Stimulated activated CD4-positive, alpha-beta T cell treated with anti-CD3 and anti-CD28 coated beads, TNF-alpha, amount 100 ng/mL, for 1 hour (primary cell): ENCODE measurements around the gene CEACAM18.
"Not testable (repeated sequence)": the region's sequence is repeated elsewhere in the genome, so short reads cannot be mapped to it uniquely, and the experiment has no call there.

ENCODE experiments used
- DNase-seq, 3 donors: peaks; one replicate each; pipeline ENCODE4 v3.0.0-alpha.2; 2020; ENCODE audit warnings: low read depth in 3 of 3, low spot score in 1 of 3

Gene CEACAM18

GRCh38 chr19:51489113-51489512, 10.8 kb downstream of the CEACAM18 start:
- DNase-seq: no peak

DNA sequence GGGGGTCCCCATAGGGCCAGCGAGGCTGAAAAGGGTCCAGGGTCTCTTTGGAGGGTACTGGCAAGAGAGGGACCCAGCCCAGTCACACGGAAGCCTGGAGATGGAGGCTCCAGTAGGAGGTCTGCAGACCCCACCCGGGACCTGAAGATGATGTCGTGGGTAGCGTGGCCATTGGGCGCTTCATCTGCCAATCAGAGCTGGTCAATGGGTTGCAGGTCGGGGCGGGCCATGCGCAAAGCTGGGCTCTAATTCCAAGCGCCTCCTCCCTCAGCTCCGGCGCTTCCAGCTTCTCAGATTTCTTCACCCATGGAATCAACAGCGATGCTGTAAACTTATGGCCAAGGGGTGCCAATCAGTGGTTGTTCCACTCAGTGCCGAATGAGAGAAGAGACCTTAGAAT, 12.3 kb downstream of the CEACAM18 start:
- no peak for DNase-seq

GRCh38 chr19:51491586-51491985, 13.2 kb downstream of the CEACAM18 start:
- DNase-seq: no peak

DNA sequence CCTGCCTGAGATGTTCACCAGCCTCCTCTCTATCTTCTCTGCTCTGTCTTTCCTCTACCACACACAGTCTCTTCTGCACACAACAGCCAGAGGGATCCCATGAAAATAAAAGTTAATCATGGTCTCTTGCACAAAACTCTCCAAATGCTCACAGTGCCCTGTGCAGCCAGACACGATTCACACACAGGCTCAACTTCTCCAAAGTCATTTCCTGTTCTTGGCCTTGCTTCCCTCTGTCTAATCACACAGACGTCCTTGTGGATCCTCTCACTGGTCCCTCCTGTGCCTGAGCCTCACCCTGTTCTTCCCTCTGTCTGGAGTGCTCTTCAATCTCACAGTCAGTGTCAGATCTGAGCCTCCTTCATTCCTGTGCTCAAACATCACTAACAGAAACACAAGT, 15.4 kb downstream of the CEACAM18 start:
- no peak for DNase-seq

- no peak for DNase-seq
Measured at GRCh38 chr19:51497666-51498065, 19.3 kb downstream of the CEACAM18 start.

DNA sequence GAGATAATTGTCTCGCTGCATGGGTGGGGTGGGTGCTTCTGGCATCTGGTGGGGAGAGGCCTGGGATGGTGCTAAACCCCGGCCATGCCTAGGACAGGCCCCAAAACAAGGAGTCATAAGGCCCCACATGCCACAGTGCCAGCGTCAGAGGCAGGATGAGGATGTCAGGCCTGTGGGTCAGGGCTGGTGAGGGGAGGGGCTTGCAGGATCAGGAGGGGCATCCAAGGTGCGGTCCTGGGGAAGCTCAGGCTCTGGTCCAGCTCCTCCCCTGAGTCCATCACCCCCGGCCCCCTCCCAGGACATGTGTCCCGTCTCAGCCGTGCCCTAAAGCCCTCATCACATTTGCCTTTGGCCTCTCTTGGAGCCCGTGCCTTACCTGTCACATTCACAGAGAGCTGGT, 22.6 kb downstream of the CEACAM18 start:
- not testable (repeated sequence) for DNase-seq

- DNase-seq: no peak
Measured at GRCh38 chr19:51501594-51502263, 23.4 kb downstream of the CEACAM18 start, which contains the start of gene SIGLEC12. Gene SIGLEC12, minus strand, starts transcription at chr19:51501800. Its CDS starts 67 bp downstream, at chr19:51501733.

- no peak for DNase-seq
Measured at GRCh38 chr19:51503286-51503817, 25.0 kb downstream of the CEACAM18 start.

DNA sequence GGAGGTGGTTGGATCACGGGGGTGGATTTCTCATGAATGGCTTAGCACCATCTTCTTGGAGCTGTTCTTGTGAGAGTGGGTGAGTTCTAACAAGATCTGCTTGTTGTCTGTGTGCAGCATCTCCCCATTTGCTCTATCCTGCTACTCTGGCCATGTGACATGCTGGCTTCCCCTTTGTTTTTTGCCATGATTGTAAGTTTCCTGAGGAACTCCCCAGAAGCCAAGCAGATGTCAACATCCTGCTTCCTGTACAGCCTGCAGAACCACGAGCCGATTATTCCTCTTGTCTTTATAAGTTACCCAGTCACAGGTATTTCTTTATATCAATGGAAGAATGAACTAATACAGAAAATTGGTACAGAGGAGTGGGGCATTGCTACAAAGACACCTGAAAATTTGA, 25.6 kb downstream of the CEACAM18 start:
- DNase-seq: no peak

GRCh38 chr19:51505904-51506303, 27.6 kb downstream of the CEACAM18 start:
- DNase-seq: no peak

GRCh38 chr19:51507192-51507591, 28.9 kb downstream of the CEACAM18 start:
- DNase-seq: no peak

GRCh38 chr19:51507640-51508058, 29.3 kb downstream of the CEACAM18 start:
- DNase-seq: no peak

GRCh38 chr19:51508059-51508733, 29.9 kb downstream of the CEACAM18 start:
- DNase-seq: no peak

- DNase-seq: no peak
Measured at GRCh38 chr19:51509823-51510660, 31.7 kb downstream of the CEACAM18 start.

DNA sequence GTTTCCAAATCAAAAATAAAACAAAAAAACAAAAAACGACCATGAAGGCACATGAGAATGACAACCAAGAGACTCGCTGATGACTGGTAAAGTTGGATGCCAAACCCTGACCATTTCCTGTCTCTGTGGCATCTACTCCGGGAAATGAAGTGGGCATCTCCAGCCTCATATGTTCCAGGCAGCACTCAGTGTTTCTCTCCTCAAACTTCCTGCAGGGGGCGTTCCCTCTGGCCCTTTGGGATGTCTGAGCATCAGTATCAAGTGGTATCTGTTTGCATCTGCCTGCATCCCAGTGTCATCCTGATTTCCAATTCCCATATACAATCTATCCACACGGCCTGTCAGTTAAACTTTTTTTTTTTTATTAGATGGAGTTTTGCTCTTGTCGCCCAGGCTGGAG, 33.0 kb downstream of the CEACAM18 start:
- DNase-seq: no peak

DNA sequence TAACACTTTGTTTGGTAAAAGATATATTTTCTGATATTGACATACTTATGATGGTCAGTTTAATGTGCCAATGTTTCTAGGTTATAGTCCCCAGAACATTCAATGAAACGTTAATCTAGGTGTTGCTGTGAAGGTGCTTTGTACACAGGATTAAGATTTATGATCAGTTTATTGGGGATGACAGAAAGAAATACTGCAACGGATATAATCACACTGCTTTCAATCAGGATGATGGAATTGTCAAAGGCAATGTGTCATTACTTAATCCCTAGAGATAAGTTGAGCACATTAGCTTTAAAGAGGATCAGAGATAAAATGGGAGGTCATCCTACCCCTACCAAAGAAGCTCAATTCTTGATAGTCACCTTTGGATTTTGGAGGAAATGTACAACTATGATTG, 35.6 kb downstream of the CEACAM18 start:
- no peak for DNase-seq

DNA sequence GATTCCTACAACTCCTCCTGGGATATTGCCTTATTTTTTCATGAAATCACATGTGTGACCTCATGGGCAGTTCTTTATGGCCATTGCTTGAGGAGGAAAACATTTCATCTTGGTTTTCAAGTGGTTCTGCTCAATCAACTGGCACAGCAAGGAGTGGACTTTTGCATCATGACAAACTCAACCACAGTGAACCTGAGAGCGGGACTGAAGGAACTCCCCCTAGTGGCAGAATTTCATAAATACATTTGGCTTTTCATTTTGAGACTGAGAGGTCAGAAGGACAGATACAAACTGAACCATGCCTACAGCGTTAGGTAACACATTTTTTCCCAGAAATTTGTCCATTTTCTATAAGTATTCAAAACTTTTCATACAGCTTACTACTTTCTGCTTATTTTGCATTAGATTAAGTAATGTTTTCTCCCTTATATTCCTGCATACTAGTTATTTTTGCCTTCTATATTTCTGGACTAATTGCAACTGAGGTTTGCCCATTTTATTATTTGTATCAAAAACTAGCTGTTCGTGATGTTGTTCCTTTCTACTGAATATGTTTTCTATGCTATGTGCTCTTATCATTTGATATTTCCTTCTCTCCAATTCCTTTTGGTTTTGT, 36.6 kb downstream of the CEACAM18 start:
- no peak for DNase-seq

DNA sequence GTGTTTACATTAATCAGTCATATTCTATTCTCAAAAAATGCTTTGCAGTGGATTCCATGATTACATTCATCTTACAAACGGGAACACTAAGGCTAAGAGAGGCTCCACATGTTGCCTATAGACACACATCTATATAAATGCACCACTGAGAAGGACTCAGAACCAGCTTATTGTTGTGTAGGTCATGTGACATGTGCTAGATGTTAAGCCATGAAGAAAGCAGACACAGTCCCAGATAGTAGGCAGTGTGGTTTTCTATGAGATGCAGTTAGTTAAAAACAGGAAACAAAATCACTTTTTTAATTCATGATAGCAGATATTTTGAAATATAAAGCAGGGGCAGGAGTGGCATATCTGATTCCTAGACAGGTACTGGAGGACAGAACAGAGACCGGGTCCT, 42.4 kb downstream of the CEACAM18 start:
- no peak for DNase-seq

DNA sequence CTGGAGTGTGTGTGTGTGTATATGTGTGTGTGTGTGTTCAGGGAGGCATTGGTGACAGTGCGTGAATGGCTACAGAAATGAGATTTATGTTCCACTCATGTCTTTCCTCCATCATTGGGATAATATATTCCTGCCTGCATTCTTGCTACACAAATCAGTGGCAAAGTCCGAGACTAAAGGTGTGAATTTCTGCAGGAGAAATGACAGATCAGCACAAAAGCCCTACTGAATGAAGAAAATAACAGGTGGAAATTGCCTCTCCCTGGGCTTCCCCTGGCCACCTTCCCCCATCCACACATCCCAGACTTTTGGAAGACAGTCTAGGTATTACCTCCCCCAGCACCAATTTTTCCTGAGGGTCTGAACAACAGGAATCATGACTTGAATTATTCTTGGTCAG, 43.0 kb downstream of the CEACAM18 start:
- DNase-seq: no peak

GRCh38 chr19:51521781-51522180, 43.4 kb downstream of the CEACAM18 start:
- no peak for DNase-seq

DNA sequence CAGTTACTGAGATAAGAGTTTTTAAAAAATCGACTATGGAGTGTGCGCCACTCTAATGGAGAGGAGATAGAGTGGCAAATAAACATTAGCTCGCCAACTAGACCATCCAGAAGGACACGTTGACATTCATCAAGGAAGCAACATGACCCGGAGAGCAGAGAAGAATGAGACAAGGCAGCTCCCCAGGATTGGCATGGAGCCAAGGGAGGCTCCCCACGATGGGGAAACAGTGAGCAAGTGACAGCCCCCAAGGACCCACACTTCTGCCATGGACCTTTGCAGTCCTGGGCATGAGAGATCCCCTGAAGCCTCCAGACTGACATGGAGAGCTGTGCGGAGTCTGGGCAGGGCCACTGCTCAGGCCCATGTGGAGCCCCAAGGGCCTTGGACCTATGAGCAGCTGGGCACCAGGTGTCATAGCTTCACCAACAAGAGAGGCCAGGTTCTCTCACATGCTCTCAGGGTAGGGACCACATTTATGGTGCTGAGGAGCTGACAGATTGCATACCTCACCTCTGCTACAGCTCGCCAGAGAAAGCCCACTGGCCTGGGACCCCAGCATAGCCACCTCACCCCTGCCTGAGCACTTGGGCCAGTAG, 46.4 kb downstream of the CEACAM18 start:
- DNase-seq: no peak
